H9 (cell line): ENCODE measurements around the gene SULF2. TPM values are rescaled to one million over a fixed set of nuclear protein-coding genes. Genes with fewer than 3 reads are reported as not detected.

Source experiments
- DNase-seq: peaks from one replicate; pipeline ENCODE4 v3.0.0-alpha.2; 2017
- H2AFZ ChIP-seq: one replicate; pipeline ENCODE4 v1.6.1; 2013; ENCODE audit warnings: mild to moderate bottlenecking, low read length, control low read depth, moderate library complexity
- H2AK5ac ChIP-seq: 2 replicates; pipeline ENCODE4 v1.6.1; 2013; ENCODE audit warnings: low read length, control low read depth, mixed read lengths; ENCODE audit not compliant: insufficient read length
- H2BK120ac ChIP-seq: one replicate; pipeline ENCODE4 v1.6.1; 2013; ENCODE audit warnings: low read depth, mild to moderate bottlenecking, low read length, control low read depth, inconsistent platforms; ENCODE audit not compliant: poor library complexity, severe bottlenecking
- H2BK12ac ChIP-seq: 2 replicates; pipeline ENCODE4 v1.6.1; 2013; ENCODE audit warnings: low read length, control low read depth, mixed read lengths, low read depth; ENCODE audit not compliant: insufficient read length
- H2BK15ac ChIP-seq: 2 replicates; pipeline ENCODE4 v1.6.1; 2013; ENCODE audit warnings: low read depth, low read length, control low read depth
- H2BK20ac ChIP-seq: one replicate; pipeline ENCODE4 v1.6.1; 2013; ENCODE audit warnings: low read depth, mild to moderate bottlenecking, low read length, control low read depth, inconsistent platforms; ENCODE audit not compliant: poor library complexity, severe bottlenecking
- H2BK5ac ChIP-seq: 2 replicates; pipeline ENCODE4 v1.6.1; 2013; ENCODE audit warnings: low read length, control low read depth, mixed read lengths; ENCODE audit not compliant: insufficient read length
- H3K14ac ChIP-seq: 2 replicates; pipeline ENCODE4 v1.6.1; 2013; ENCODE audit warnings: low read length, control low read depth; ENCODE audit not compliant: insufficient read depth
- H3K18ac ChIP-seq: 2 replicates; pipeline ENCODE4 v1.6.1; 2013; ENCODE audit warnings: low read depth, mild to moderate bottlenecking, mixed read lengths, low read length, control low read depth; ENCODE audit not compliant: insufficient read length
- H3K23ac ChIP-seq: 2 replicates; pipeline ENCODE4 v1.6.1; 2013; ENCODE audit warnings: low read length, control low read depth, mixed read lengths, low read depth; ENCODE audit not compliant: insufficient read length
- H3K23me2 ChIP-seq: 2 replicates; pipeline ENCODE4 v1.6.1; 2013; ENCODE audit warnings: low read depth, mild to moderate bottlenecking, mixed read lengths, low read length, control low read depth; ENCODE audit not compliant: insufficient read length, poor library complexity, severe bottlenecking
- H3K27ac ChIP-seq: 2 replicates; pipeline ENCODE4 v1.5.1; 2013; ENCODE audit warnings: low read length, control low read depth, mixed read lengths, low read depth; ENCODE audit not compliant: insufficient read length
- H3K27me3 ChIP-seq: 2 replicates; pipeline ENCODE4 v1.6.1; 2013; ENCODE audit warnings: low read length, control low read depth, inconsistent platforms; ENCODE audit not compliant: insufficient read depth
- H3K4ac ChIP-seq: 2 replicates; pipeline ENCODE4 v1.6.1; 2013; ENCODE audit warnings: low read depth, mild to moderate bottlenecking, control low read depth, inconsistent platforms, low read length, moderate library complexity
- H3K4me1 ChIP-seq: 2 replicates; pipeline ENCODE4 v1.6.1; 2013; ENCODE audit warnings: low read length, control low read depth, inconsistent platforms; ENCODE audit not compliant: insufficient read depth
- H3K4me2 ChIP-seq: 2 replicates; pipeline ENCODE4 v1.6.1; 2013; ENCODE audit warnings: low read length, control low read depth, mixed read lengths; ENCODE audit not compliant: insufficient read length, insufficient read depth
- H3K56ac ChIP-seq: 2 replicates; pipeline ENCODE4 v1.6.1; 2013; ENCODE audit warnings: low read depth, mild to moderate bottlenecking, mixed read lengths, low read length, control low read depth; ENCODE audit not compliant: insufficient read length
- H3K79me1 ChIP-seq: 2 replicates; pipeline ENCODE4 v1.6.1; 2013; ENCODE audit warnings: low read depth, mild to moderate bottlenecking, moderate library complexity, low read length, control low read depth, inconsistent platforms; ENCODE audit not compliant: insufficient read depth, poor library complexity, severe bottlenecking
- H3K79me2 ChIP-seq: 2 replicates; pipeline ENCODE4 v1.6.1; 2013; ENCODE audit warnings: low read length, control low read depth, inconsistent platforms; ENCODE audit not compliant: insufficient read depth
- H3K9ac ChIP-seq: 2 replicates; pipeline ENCODE4 v1.6.1; 2013; ENCODE audit warnings: low read length, control low read depth, mixed read lengths; ENCODE audit not compliant: insufficient read length; ENCODE audit errors: extremely low read depth
- H3K9me3 ChIP-seq: one replicate; pipeline ENCODE4 v1.6.1; 2013; ENCODE audit warnings: low read depth, low read length, inconsistent platforms; ENCODE audit not compliant: control insufficient read depth
- H3T11ph ChIP-seq: one replicate; pipeline ENCODE4 v1.6.1; 2013; ENCODE audit warnings: mild to moderate bottlenecking, low read length, control low read depth, inconsistent platforms
- H4K20me1 ChIP-seq: one replicate; pipeline ENCODE4 v1.6.1; 2013; ENCODE audit not compliant: control insufficient read depth, insufficient read length, insufficient read depth
- H4K5ac ChIP-seq: 2 replicates; pipeline ENCODE4 v1.6.1; 2013; ENCODE audit warnings: low read depth, mild to moderate bottlenecking, mixed read lengths, low read length, control low read depth; ENCODE audit not compliant: insufficient read length
- H4K8ac ChIP-seq: replicated peaks from 2 replicates; pipeline ENCODE4 v1.6.1; 2013; ENCODE audit warnings: low read length, control low read depth, mixed read lengths, low read depth; ENCODE audit not compliant: insufficient read length
- H4K91ac ChIP-seq: 2 replicates; pipeline ENCODE4 v1.6.1; 2013; ENCODE audit warnings: low read depth, mild to moderate bottlenecking, moderate library complexity, mixed read lengths, low read length, control low read depth; ENCODE audit not compliant: insufficient read length
- H3K27ac Mint-ChIP-seq, 3 experiments: 2 replicates in 2 of 3; 3 replicates in 1 of 3; pipeline ENCODE4 v1.8.0; 2020 to 2021; ENCODE audit warnings: mixed read lengths in 3 of 3, mild to moderate bottlenecking in 1 of 3, moderate library complexity in 1 of 3
- H3K27me3 Mint-ChIP-seq: 2 replicates; pipeline ENCODE4 v1.8.0; 2021; ENCODE audit warnings: low read depth, mild to moderate bottlenecking, moderate library complexity, mixed read lengths
- H3K36me3 Mint-ChIP-seq, 3 experiments: 2 replicates in 2 of 3; 3 replicates in 1 of 3; pipeline ENCODE4 v1.8.0; 2020 to 2021; ENCODE audit warnings: low read depth in 3 of 3, mixed read lengths in 3 of 3; ENCODE audit not compliant: insufficient read depth in 1 of 3
- H3K4me1 Mint-ChIP-seq, 2 experiments: 2 replicates each; pipeline ENCODE4 v1.8.0; 2020; ENCODE audit warnings: mixed read lengths in 2 of 2
- H3K4me3 Mint-ChIP-seq, 2 experiments: 2 replicates in 1 of 2; 3 replicates in 1 of 2; pipeline ENCODE4 v1.8.0; 2020 to 2021; ENCODE audit warnings: mild to moderate bottlenecking in 2 of 2, mixed read lengths in 2 of 2, moderate library complexity in 1 of 2
- H3K9me3 Mint-ChIP-seq, 2 experiments: 2 replicates in 1 of 2; 3 replicates in 1 of 2; pipeline ENCODE4 v1.8.0; 2020; ENCODE audit warnings: mild to moderate bottlenecking in 2 of 2, mixed read lengths in 2 of 2, moderate library complexity in 1 of 2
- WGBS: extraction: QIAGEN DNeasy Blood & Tissue Kit; methylation state at CpG from one replicate; pipeline ENCODE4 v1.1.7; 2013; ENCODE audit warnings: missing lambda C conversion rate, low lambda C conversion rate, mixed read lengths; ENCODE audit not compliant: insufficient read length; ENCODE audit errors: extremely low coverage; 5-methylcytosine and 5-hydroxymethylcytosine counted together
- total RNA-seq: library from RNA; stranded (reverse); gene quantifications from 2 replicates; pipeline ENCODE4 v1.2.1, GENCODE V29; 2021
- TF ChIP-seq, protein P1 (sequence below): fragments of 200-600 bp; sonication (generic); conservative IDR thresholded peaks from 3 replicates; pipeline ENCODE4 v1.8.0; 2021; ENCODE audit warnings: antibody characterized with exemption, mild to moderate bottlenecking

SULF2 gene
- total RNA-seq, 1 experiment from 2014 or later = 31.2 TPM

- Histone ChIP-seq H3K4me2 (no peak overlapping the region), H2BK120ac (no peak overlapping the region), H3T11ph (no peak overlapping the region), H4K5ac (no peak overlapping the region), H3K79me1 (no peaks in the 10 kb centered on the region), H2AFZ (no peak overlapping the region), H3K9me3 (no peaks in the 10 kb centered on the region), H4K8ac (no peak overlapping the region), H2BK15ac (no peak overlapping the region), H3K27me3 (no peaks in the 10 kb centered on the region), H3K14ac (no peak overlapping the region), H4K20me1 (no peaks in the 10 kb centered on the region), H2BK20ac (no peak overlapping the region), H2BK5ac (no peak overlapping the region), H2BK12ac (no peak overlapping the region), H3K79me2 (no peaks in the 10 kb centered on the region), H3K23ac (no peak overlapping the region), H3K56ac (no peak overlapping the region), H4K91ac (no peak overlapping the region), H3K4me1 (no peaks in the 10 kb centered on the region), H3K18ac (no peak overlapping the region), H3K4ac (no peak overlapping the region), H3K23me2 (no peaks in the 10 kb centered on the region), H2AK5ac (no peak overlapping the region), H3K27ac (no peak overlapping the region), H3K9ac (no peak overlapping the region)
- peaks cover 4 to 17% of the 10 kb centered on the region in 2 experiments for H3K4me1 Mint-ChIP-seq
- no peaks in the 10 kb centered on the region; the same call in 1 of the 2 replicates for H3K27me3 Mint-ChIP-seq
- peak; percentile 77 for DNase-seq
- no peak overlapping the region for H3K4me3 Mint-ChIP-seq
- TF ChIP-seq, protein P1, sequence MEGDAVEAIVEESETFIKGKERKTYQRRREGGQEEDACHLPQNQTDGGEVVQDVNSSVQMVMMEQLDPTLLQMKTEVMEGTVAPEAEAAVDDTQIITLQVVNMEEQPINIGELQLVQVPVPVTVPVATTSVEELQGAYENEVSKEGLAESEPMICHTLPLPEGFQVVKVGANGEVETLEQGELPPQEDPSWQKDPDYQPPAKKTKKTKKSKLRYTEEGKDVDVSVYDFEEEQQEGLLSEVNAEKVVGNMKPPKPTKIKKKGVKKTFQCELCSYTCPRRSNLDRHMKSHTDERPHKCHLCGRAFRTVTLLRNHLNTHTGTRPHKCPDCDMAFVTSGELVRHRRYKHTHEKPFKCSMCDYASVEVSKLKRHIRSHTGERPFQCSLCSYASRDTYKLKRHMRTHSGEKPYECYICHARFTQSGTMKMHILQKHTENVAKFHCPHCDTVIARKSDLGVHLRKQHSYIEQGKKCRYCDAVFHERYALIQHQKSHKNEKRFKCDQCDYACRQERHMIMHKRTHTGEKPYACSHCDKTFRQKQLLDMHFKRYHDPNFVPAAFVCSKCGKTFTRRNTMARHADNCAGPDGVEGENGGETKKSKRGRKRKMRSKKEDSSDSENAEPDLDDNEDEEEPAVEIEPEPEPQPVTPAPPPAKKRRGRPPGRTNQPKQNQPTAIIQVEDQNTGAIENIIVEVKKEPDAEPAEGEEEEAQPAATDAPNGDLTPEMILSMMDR = peak; percentile 57
- H3K9me3 Mint-ChIP-seq = no peaks in the 10 kb centered on the region
- peaks cover 0 to 4% (median 0%) of the 10 kb centered on the region in 3 experiments; a peak in 3 of 7 replicates for H3K36me3 Mint-ChIP-seq
- H3K27ac Mint-ChIP-seq = peak overlapping the region in 1 of 3 experiments; percentile 81; a peak in 2 of 7 replicates
- no CpG with 5 or more reads among the region's 20 CpGs for WGBS
Observed at GRCh38 chr20:47676219-47676721, 109.0 kb downstream of the SULF2 start.
